OCI-LY3 (cell line): Measurements from ENCODE around the gene SAC3D1.

ENCODE experiments used
- H2AFZ ChIP-seq: fragments of 200-600, 300-600 bp; shearing (Covaris generic); 2 replicates; pipeline ENCODE4 v1.6.0; 2014; ENCODE audit warnings: antibody characterized with exemption, low read depth, low read length
- H3K27ac ChIP-seq: fragments of 200-600, 300-600 bp; sonication (generic); 2 replicates; pipeline ENCODE4 v1.5.1; 2014; ENCODE audit warnings: mild to moderate bottlenecking, low read length, moderate library complexity, mixed read lengths
- H3K27me3 ChIP-seq: fragments of 200-600, 300-600 bp; sonication (generic); 2 replicates; pipeline ENCODE4 v1.6.1; 2014; ENCODE audit warnings: low read depth, low read length, mixed read lengths
- H3K36me3 ChIP-seq: fragments of 200-600, 300-600 bp; sonication (generic); replicated peaks from 2 replicates; pipeline ENCODE3; 2014; ENCODE audit warnings: low read depth, low read length, mixed read lengths
- H3K4me1 ChIP-seq: fragments of 300-600, 200-600 bp; sonication (generic); 2 replicates; pipeline ENCODE4 v1.6.1; 2014; ENCODE audit warnings: low read length, mixed read lengths
- H3K4me2 ChIP-seq: fragments of 200-600, 300-600 bp; sonication (generic); 2 replicates; pipeline ENCODE4 v1.6.1; 2014; ENCODE audit warnings: low read length, mixed read lengths
- H3K4me3 ChIP-seq: fragments of 300-600, 200-600 bp; sonication (generic); 2 replicates; pipeline ENCODE4 v1.5.1; 2014; ENCODE audit warnings: antibody characterized with exemption, mild to moderate bottlenecking, low read length, moderate library complexity
- H3K79me2 ChIP-seq: fragments of 300-600, 200-600 bp; shearing (Covaris generic); 2 replicates; pipeline ENCODE4 v1.6.1; 2014; ENCODE audit warnings: mild to moderate bottlenecking, low read length, mixed read lengths
- H3K9ac ChIP-seq: fragments of 300-600, 200-600 bp; shearing (Covaris generic); 2 replicates; pipeline ENCODE4 v1.6.0; 2014; ENCODE audit warnings: mild to moderate bottlenecking, low read length, moderate library complexity
- H3K9me3 ChIP-seq: fragments of 200-600, 300-600 bp; shearing (Covaris generic); 2 replicates; pipeline ENCODE4 v1.6.1; 2014; ENCODE audit warnings: low read length, mixed read lengths; ENCODE audit not compliant: insufficient read depth
- H4K20me1 ChIP-seq: fragments of 200-600, 300-600 bp; sonication (generic); 2 replicates; pipeline ENCODE4 v1.6.1; 2016; ENCODE audit warnings: low read length, mixed read lengths; ENCODE audit not compliant: insufficient read depth
- EZH2phosphoT487 ChIP-seq: fragments of 200-600 bp; shearing (Covaris generic); IDR thresholded peaks from 2 replicates; pipeline ENCODE4 v1.6.1; 2018; ENCODE audit warnings: antibody characterized with exemption, mixed run types, low read depth
- TF ChIP-seq, protein P1 (sequence below): fragments of 200-600, 300-600 bp; sonication (generic); IDR thresholded peaks from 2 replicates; pipeline ENCODE4 v1.5.1; 2014; ENCODE audit warnings: antibody characterized with exemption, low read length, low read depth

Gene SAC3D1

GRCh38 chr11:65087827-65088226 lies 46.8 kb downstream of the SAC3D1 start:
- Histone ChIP-seq H3K36me3 (peaks cover 31% of the 10 kb centered on the region), H3K79me2 (peaks cover 28% of the 10 kb centered on the region), H3K27ac (no peak overlapping the region), H3K27me3 (no peaks in the 10 kb centered on the region), H3K9ac (no peak overlapping the region), H3K4me2 (no peak overlapping the region), H3K4me1 (peaks cover 18% of the 10 kb centered on the region), H3K4me3 (no peak overlapping the region), H4K20me1 (peaks cover 2% of the 10 kb centered on the region; the same call in 1 of the 2 replicates), H2AFZ (no peak overlapping the region), H3K9me3 (no peaks in the 10 kb centered on the region)
- TF ChIP-seq, protein P1, sequence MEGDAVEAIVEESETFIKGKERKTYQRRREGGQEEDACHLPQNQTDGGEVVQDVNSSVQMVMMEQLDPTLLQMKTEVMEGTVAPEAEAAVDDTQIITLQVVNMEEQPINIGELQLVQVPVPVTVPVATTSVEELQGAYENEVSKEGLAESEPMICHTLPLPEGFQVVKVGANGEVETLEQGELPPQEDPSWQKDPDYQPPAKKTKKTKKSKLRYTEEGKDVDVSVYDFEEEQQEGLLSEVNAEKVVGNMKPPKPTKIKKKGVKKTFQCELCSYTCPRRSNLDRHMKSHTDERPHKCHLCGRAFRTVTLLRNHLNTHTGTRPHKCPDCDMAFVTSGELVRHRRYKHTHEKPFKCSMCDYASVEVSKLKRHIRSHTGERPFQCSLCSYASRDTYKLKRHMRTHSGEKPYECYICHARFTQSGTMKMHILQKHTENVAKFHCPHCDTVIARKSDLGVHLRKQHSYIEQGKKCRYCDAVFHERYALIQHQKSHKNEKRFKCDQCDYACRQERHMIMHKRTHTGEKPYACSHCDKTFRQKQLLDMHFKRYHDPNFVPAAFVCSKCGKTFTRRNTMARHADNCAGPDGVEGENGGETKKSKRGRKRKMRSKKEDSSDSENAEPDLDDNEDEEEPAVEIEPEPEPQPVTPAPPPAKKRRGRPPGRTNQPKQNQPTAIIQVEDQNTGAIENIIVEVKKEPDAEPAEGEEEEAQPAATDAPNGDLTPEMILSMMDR: no peak
- TF ChIP-seq EZH2phosphoT487: no peak

DNA sequence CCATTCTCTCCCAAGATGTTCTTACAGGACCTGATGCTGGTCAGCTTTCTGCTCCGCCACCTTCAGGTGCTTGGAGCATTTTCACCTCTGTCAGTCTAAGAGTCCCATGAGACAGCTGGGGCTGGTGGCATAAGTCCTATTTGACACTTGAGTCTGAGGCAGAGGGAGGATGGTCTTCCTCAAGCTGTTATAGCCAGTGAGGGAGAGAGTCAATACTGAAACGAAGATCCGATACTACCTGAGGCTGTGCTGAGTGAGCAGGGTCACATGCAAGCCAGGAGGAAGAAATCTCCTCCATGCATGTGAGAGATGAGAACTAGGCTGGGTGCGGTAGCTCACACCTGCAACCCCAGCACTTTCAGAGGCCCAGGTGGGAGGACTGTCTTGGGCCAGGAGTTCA lies 48.6 kb downstream of the SAC3D1 start:
- no peak overlapping the region for H3K27ac ChIP-seq
- peaks cover 15% of the 10 kb centered on the region for H3K4me1 ChIP-seq
- H4K20me1 ChIP-seq: no peaks in the 10 kb centered on the region
- no peak overlapping the region for H3K4me2 ChIP-seq
- H2AFZ ChIP-seq: no peak overlapping the region
- H3K27me3 ChIP-seq: no peaks in the 10 kb centered on the region
- H3K4me3 ChIP-seq: no peak overlapping the region
- peaks cover 13% of the 10 kb centered on the region for H3K79me2 ChIP-seq
- H3K9me3 ChIP-seq: no peaks in the 10 kb centered on the region
- no peak for TF ChIP-seq EZH2phosphoT487
- TF ChIP-seq, protein P1: no peak
- no peak overlapping the region for H3K9ac ChIP-seq
- H3K36me3 ChIP-seq: peaks cover 26% of the 10 kb centered on the region

DNA sequence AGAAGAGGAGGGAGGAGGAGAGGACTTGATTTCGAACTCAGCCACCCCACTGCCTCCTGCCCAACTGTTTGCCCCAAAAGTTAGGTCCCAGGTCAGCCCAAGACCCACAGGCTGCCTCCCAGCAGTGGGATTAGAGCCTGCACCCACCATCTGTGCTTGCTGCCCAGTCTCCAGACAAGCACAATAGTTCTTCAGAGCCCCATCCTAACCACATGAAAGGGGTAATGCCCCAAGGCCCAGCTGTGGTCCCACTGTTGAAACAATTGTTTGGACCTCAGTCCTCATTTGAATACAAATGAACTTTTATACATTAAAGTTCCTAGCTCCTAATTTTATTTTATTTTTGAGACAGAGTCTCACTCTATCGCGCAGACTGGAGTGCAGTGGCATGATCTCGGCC lies 49.6 kb downstream of the SAC3D1 start:
- peaks cover 3% of the 10 kb centered on the region for H3K79me2 ChIP-seq
- H4K20me1 ChIP-seq: no peaks in the 10 kb centered on the region
- no peak overlapping the region for H2AFZ ChIP-seq
- H3K4me1 ChIP-seq: peaks cover 12% of the 10 kb centered on the region
- H3K36me3 ChIP-seq: peaks cover 20% of the 10 kb centered on the region
- no peaks in the 10 kb centered on the region for H3K9me3 ChIP-seq
- no peak for TF ChIP-seq EZH2phosphoT487
- TF ChIP-seq, protein P1: no peak
- no peak overlapping the region for H3K9ac ChIP-seq
- no peak overlapping the region for H3K27ac ChIP-seq
- no peak overlapping the region for H3K4me3 ChIP-seq
- H3K4me2 ChIP-seq: no peak overlapping the region
- H3K27me3 ChIP-seq: no peaks in the 10 kb centered on the region
